Esophagus muscularis mucosa (tissue), 4 donors: ENCODE data around the gene AK3. TPM values are rescaled to one million over a fixed set of nuclear protein-coding genes. Genes with fewer than 3 reads are reported as not detected.

Experiments
- DNase-seq: peaks from one replicate; pipeline ENCODE4 v3.0.0-alpha.2; 2017; ENCODE audit errors: extremely low spot score
- H3K27ac ChIP-seq, 4 donors: fragments of 200-600 bp; sonication (generic); replicated peaks in 1 of 4; 1 replicate in 3 of 4; 2 replicates in 1 of 4; pipeline ENCODE4 v1.5.1; 2016 to 2019; ENCODE audit warnings: mild to moderate bottlenecking in 1 of 4
- H3K27me3 ChIP-seq, 4 donors: fragments of 200-600 bp; sonication (generic); one replicate each; pipeline versions ENCODE4 v1.5.1 to v1.6.0; 2016 to 2019
- H3K36me3 ChIP-seq, 4 donors: fragments of 200-600 bp; sonication (generic); one replicate each; pipeline ENCODE4 v1.5.1; 2016 to 2019
- H3K4me1 ChIP-seq, 4 donors: fragments of 200-600 bp; sonication (generic); one replicate each; pipeline ENCODE4 v1.5.1; 2016 to 2019
- H3K4me3 ChIP-seq, 4 donors: fragments of 200-600 bp; sonication (generic); 1 replicate in 2 of 4; 2 replicates in 2 of 4; pipeline ENCODE4 v1.5.1; 2016 to 2019; ENCODE audit warnings: mild to moderate bottlenecking in 4 of 4, moderate library complexity in 1 of 4
- H3K9me3 ChIP-seq, 4 donors: fragments of 200-600 bp; sonication (generic); 1 replicate in 3 of 4; 2 replicates in 1 of 4; pipeline ENCODE4 v1.5.1; 2016 to 2019
- CTCF ChIP-seq, 3 experiments: fragments of 200-600 bp in 2 of 3; fragments of 450-650 bp in 1 of 3; sonication (generic) in 2 of 3; IDR thresholded peaks; one replicate each; pipeline ENCODE4 v1.5.1; 2017 to 2019; ENCODE audit warnings: antibody characterized with exemption in 3 of 3, mild to moderate bottlenecking in 2 of 3, moderate library complexity in 1 of 3
- EP300 ChIP-seq: sonication (generic); formaldehyde crosslinking; IDR thresholded peaks from one replicate; pipeline ENCODE4 v1.6.1; 2017; ENCODE audit warnings: antibody characterized with exemption
- POLR2A ChIP-seq: fragments of 450-650 bp; IDR thresholded peaks from one replicate; pipeline ENCODE4 v1.6.1; 2017; ENCODE audit warnings: antibody characterized with exemption, moderate library complexity, mild to moderate bottlenecking, low read depth
- POLR2AphosphoS5 ChIP-seq, 2 donors: sonication (generic); formaldehyde crosslinking; IDR thresholded peaks; one replicate each; pipeline ENCODE4 v1.6.1; 2017; ENCODE audit warnings: antibody characterized with exemption in 2 of 2
- WGBS: methylation state at CpG from one replicate; pipeline ENCODE4 v1.1.5; 2018; 5-methylcytosine and 5-hydroxymethylcytosine counted together
- intact Hi-C: fragments of 100-400 bp; cut with DNase I; formaldehyde crosslinking; loops from one replicate; pipeline ENCODE4 v1.15.1; 2023
- total RNA-seq, 4 donors: library from RNA; depleted of rRNA; stranded (reverse); fragments of >200 nt; gene quantifications; one replicate each; pipeline versions ENCODE4 v1.1.0 to v1.2.1, GENCODE V29; 2016

AK3 gene
- total RNA-seq, 4 donors from 2014 or later: 90.0 to 129 (median 118) TPM

GRCh38 chr9:4732890-4733289 is 8.1 kb downstream of the AK3 start:
- H3K36me3 ChIP-seq: no peaks in the 10 kb centered on the region
- no peaks in the 10 kb centered on the region for H3K27me3 ChIP-seq
- intact Hi-C loops: no loop called here
- H3K4me3 ChIP-seq: no peak overlapping the region
- TF ChIP-seq POLR2AphosphoS5 (IDR thresholded peaks at IDR 0.05) (no peak), CTCF (IDR thresholded peaks at IDR 0.05) (no peak), POLR2A (no peak)
- H3K27ac ChIP-seq: no peak overlapping the region
- 89% methylated on average over 1 of the region's 1 CpG for WGBS
- DNase-seq: no peak
- peaks cover 4 to 29% (median 15%) of the 10 kb centered on the region in 4 donors for H3K4me1 ChIP-seq
- H3K9me3 ChIP-seq: no peaks in the 10 kb centered on the region

GRCh38 chr9:4727593-4727992 is 13.4 kb downstream of the AK3 start:
- Histone ChIP-seq H3K9me3 (no peaks in the 10 kb centered on the region), H3K27ac (no peak overlapping the region), H3K4me1 (peaks cover 0 to 15% (median 4%) of the 10 kb centered on the region in 4 donors), H3K27me3 (no peaks in the 10 kb centered on the region), H3K4me3 (no peak overlapping the region), H3K36me3 (peaks cover 0 to 3% (median 3%) of the 10 kb centered on the region in 4 donors)
- 89% methylated on average over 1 of the region's 1 CpG for WGBS
- TF ChIP-seq EP300: no peak
- no peak for TF ChIP-seq CTCF (IDR thresholded peaks at IDR 0.05)
- TF ChIP-seq POLR2AphosphoS5 (IDR thresholded peaks at IDR 0.05): no peak
- TF ChIP-seq POLR2A: no peak
- intact Hi-C loops: no loop called here
- no peak for DNase-seq

- TF ChIP-seq POLR2AphosphoS5 (IDR thresholded peaks at IDR 0.05) (no peak), POLR2A (no peak), EP300 (no peak), CTCF (IDR thresholded peaks at IDR 0.05) (no peak)
- 83% methylated on average over 7 of the region's 7 CpGs for WGBS
- peaks cover 0 to 2% (median 0%) of the 10 kb centered on the region in 4 donors for H3K4me1 ChIP-seq
- H3K27ac ChIP-seq: no peak overlapping the region
- intact Hi-C loops: no loop called here
- DNase-seq: no peak
- H3K9me3 ChIP-seq: no peaks in the 10 kb centered on the region
- no peaks in the 10 kb centered on the region for H3K27me3 ChIP-seq
- H3K4me3 ChIP-seq: no peak overlapping the region
- H3K36me3 ChIP-seq: peaks cover 0 to 20% (median 15%) of the 10 kb centered on the region in 4 donors
Observed at GRCh38 chr9:4725706-4726442, 15.1 kb downstream of the AK3 start.

GRCh38 chr9:4721736-4722135 is 19.3 kb downstream of the AK3 start:
- peaks cover 25 to 60% (median 46%) of the 10 kb centered on the region in 4 donors for H3K36me3 ChIP-seq
- 95% methylated on average over 4 of the region's 4 CpGs for WGBS

More at GRCh38 chr9:4721736-4722135, 19.3 kb downstream of the AK3 start:
- no peak for TF ChIP-seq POLR2AphosphoS5 (IDR thresholded peaks at IDR 0.05)
- TF ChIP-seq POLR2A: no peak
- TF ChIP-seq CTCF (IDR thresholded peaks at IDR 0.05): no peak
- TF ChIP-seq EP300: no peak
- H3K4me1 ChIP-seq: no peaks in the 10 kb centered on the region
- DNase-seq: no peak
- no peaks in the 10 kb centered on the region for H3K9me3 ChIP-seq
- intact Hi-C loops: no loop called here
- no peak overlapping the region for H3K4me3 ChIP-seq
- no peaks in the 10 kb centered on the region for H3K27me3 ChIP-seq
- no peak overlapping the region for H3K27ac ChIP-seq
